LNCaP clone FGC (cell line): Measurements from ENCODE around the gene CENPP.
"Not testable (repeated sequence)": the region's sequence is repeated elsewhere in the genome, so short reads cannot be mapped to it uniquely, and the experiment has no call there.

Source experiments
- DNase-seq: peaks from one replicate; pipeline ENCODE4 v3.0.0-alpha.2; 2011; ENCODE audit warnings: low read depth
- H3K4me3 ChIP-seq: 2 replicates; pipeline ENCODE4 v1.5.1; 2011; ENCODE audit warnings: mild to moderate bottlenecking, low read depth, low read length, control low read depth
- CTCF ChIP-seq: IDR thresholded peaks from 2 replicates; pipeline ENCODE4 v1.5.1; 2012; ENCODE audit warnings: mild to moderate bottlenecking; ENCODE audit not compliant: control insufficient read depth, insufficient read depth; ENCODE audit errors: extremely low read depth

CENPP gene

GRCh38 chr9:92592946-92593861, 267.5 kb downstream of the CENPP start:
- TF ChIP-seq CTCF: no peak
- DNase-seq: no peak
- no peak overlapping the region for H3K4me3 ChIP-seq

- H3K4me3 ChIP-seq, DNase-seq: not testable (repeated sequence)
Observed at GRCh38 chr9:92595075-92595474, 269.3 kb downstream of the CENPP start.

GRCh38 chr9:92595930-92596329, 270.2 kb downstream of the CENPP start:
- H3K4me3 ChIP-seq: no peak overlapping the region
- no peak for DNase-seq
- TF ChIP-seq CTCF: no peak

GRCh38 chr9:92598382-92598781, 272.6 kb downstream of the CENPP start:
- no peak for DNase-seq
- no peak overlapping the region for H3K4me3 ChIP-seq
- TF ChIP-seq CTCF: no peak

GRCh38 chr9:92599938-92600461, 274.2 kb downstream of the CENPP start:
- no peak for TF ChIP-seq CTCF
- H3K4me3 ChIP-seq: no peak overlapping the region
- no peak for DNase-seq

- no peak overlapping the region for H3K4me3 ChIP-seq
- DNase-seq: no peak
- no peak for TF ChIP-seq CTCF
Observed at GRCh38 chr9:92600462-92601261, 274.9 kb downstream of the CENPP start.

- no peak overlapping the region for H3K4me3 ChIP-seq
- no peak for TF ChIP-seq CTCF
- DNase-seq: no peak
Observed at GRCh38 chr9:92601451-92601850, 275.7 kb downstream of the CENPP start.
